Neural cell (in vitro differentiated cells): ENCODE results near the gene AFF3.

Experiments used
- CTCF ChIP-seq: fragments of 450-650 bp; IDR thresholded peaks from 2 replicates; pipeline ENCODE4 v1.5.1; 2014; ENCODE audit warnings: antibody characterized with exemption, mild to moderate bottlenecking, moderate library complexity; ENCODE audit not compliant: poor library complexity, severe bottlenecking
- EP300 ChIP-seq: fragments of 450-650 bp; conservative IDR thresholded peaks from 2 replicates; pipeline ENCODE4 v1.6.1; 2014; ENCODE audit warnings: antibody characterized with exemption, mild to moderate bottlenecking, moderate library complexity; ENCODE audit not compliant: poor library complexity, severe bottlenecking
- EZH2 ChIP-seq: fragments of 200-600, 300-800 bp; shearing (Covaris generic), sonication (generic); IDR thresholded peaks from 2 replicates; pipeline ENCODE4 v1.6.1; 2014; ENCODE audit warnings: antibody characterized with exemption, low read length, borderline replicate concordance, mild to moderate bottlenecking; ENCODE audit not compliant: insufficient read depth, poor library complexity, severe bottlenecking
- MXI1 ChIP-seq: fragments of 450-650 bp; conservative IDR thresholded peaks from 2 replicates; pipeline ENCODE4 v1.6.1; 2014; ENCODE audit warnings: antibody characterized with exemption, mild to moderate bottlenecking; ENCODE audit not compliant: poor library complexity, severe bottlenecking
- POLR2AphosphoS5 ChIP-seq: IDR thresholded peaks from 2 replicates; pipeline ENCODE4 v1.6.1; 2012
- RAD21 ChIP-seq: fragments of 450-650 bp; conservative IDR thresholded peaks from 2 replicates; pipeline ENCODE4 v1.6.1; 2014; ENCODE audit warnings: antibody characterized with exemption, mild to moderate bottlenecking, moderate library complexity
- REST ChIP-seq: IDR thresholded peaks from 2 replicates; pipeline ENCODE4 v1.6.1; 2012; ENCODE audit warnings: borderline replicate concordance
- SMC3 ChIP-seq: fragments of 450-650 bp; conservative IDR thresholded peaks from 2 replicates; pipeline ENCODE4 v1.6.1; 2014; ENCODE audit warnings: antibody characterized with exemption, mild to moderate bottlenecking, moderate library complexity; ENCODE audit not compliant: poor library complexity
- TAF1 ChIP-seq: IDR thresholded peaks from 2 replicates; pipeline ENCODE4 v1.6.1; 2012; ENCODE audit warnings: low read depth

- TF ChIP-seq SMC3, result no peak
- no peak for TF ChIP-seq POLR2AphosphoS5
- no peak for TF ChIP-seq EZH2
- TF ChIP-seq TAF1, result no peak
- no peak for TF ChIP-seq CTCF
- TF ChIP-seq RAD21, result no peak
- no peak for TF ChIP-seq EP300
- TF ChIP-seq MXI1, result no peak
- TF ChIP-seq REST, result no peak
These were observed 569.8 kb downstream of the AFF3 start for GRCh38 chr2:99572373-99573164.
